ENCODE measurements around the gene CHRNA10. TPM values are rescaled to one million over a fixed set of nuclear protein-coding genes. Genes with fewer than 3 reads are reported as not detected.
A peak's percentile ranks its signal among the peaks of the same experiment; 100 is the strongest.

Gene CHRNA10
- total RNA-seq, 3 donors from 2014 or later, result 1.1 to 1.5 (median 1.4) TPM

GRCh38 chr11:3703383-3703782, 32.2 kb upstream of the CHRNA10 start:
- ATAC-seq, result no peak
- Histone ChIP-seq H3K36me3 (ENCODE audit: low read depth) (peaks cover 14% of the 10 kb centered on the region), H3K4me1 (ENCODE audit: low read depth) (no peaks in the 10 kb centered on the region), H3K4me3 (no peak overlapping the region), H3K9me3 (no peaks in the 10 kb centered on the region)
- intact Hi-C loops (cut with DNase I, micrococcal nuclease), result no loop called here
- no peak for TF ChIP-seq CTCF (IDR thresholded peaks at IDR 0.05)
- no peak for DNase-seq

GRCh38 chr11:3700910-3701309, 29.7 kb upstream of the CHRNA10 start:
- intact Hi-C loops (cut with DNase I, micrococcal nuclease), result no loop called here
- Histone ChIP-seq H3K4me1 (ENCODE audit: low read depth) (no peaks in the 10 kb centered on the region), H3K4me3 (no peak overlapping the region), H3K36me3 (ENCODE audit: low read depth) (peaks cover 20% of the 10 kb centered on the region), H3K9me3 (no peaks in the 10 kb centered on the region)
- DNase-seq (no peak), ATAC-seq (no peak)
- no peak for TF ChIP-seq CTCF (IDR thresholded peaks at IDR 0.05)

GRCh38 chr11:3700410-3700809, 29.2 kb upstream of the CHRNA10 start:
- Histone ChIP-seq H3K4me3 (no peak overlapping the region), H3K36me3 (ENCODE audit: low read depth) (peaks cover 20% of the 10 kb centered on the region), H3K4me1 (ENCODE audit: low read depth) (no peaks in the 10 kb centered on the region), H3K9me3 (no peaks in the 10 kb centered on the region)
- ATAC-seq (no peak), DNase-seq (no peak)
- TF ChIP-seq CTCF (IDR thresholded peaks at IDR 0.05), result no peak
- intact Hi-C loops (cut with DNase I, micrococcal nuclease), result no loop called here

GRCh38 chr11:3686751-3687150, 15.6 kb upstream of the CHRNA10 start:
- H3K4me1 ChIP-seq (ENCODE audit: low read depth), result no peaks in the 10 kb centered on the region
- no peak for TF ChIP-seq CTCF (IDR thresholded peaks at IDR 0.05)
- H3K9me3 ChIP-seq, result no peaks in the 10 kb centered on the region
- H3K36me3 ChIP-seq (ENCODE audit: low read depth), result peaks cover 12% of the 10 kb centered on the region
- ATAC-seq (no peak), DNase-seq (no peak)
- no peak overlapping the region for H3K4me3 ChIP-seq
- intact Hi-C loops (cut with DNase I, micrococcal nuclease), result no loop called here

- peak; percentile 28 for ATAC-seq
- no peaks in the 10 kb centered on the region for H3K4me1 ChIP-seq (ENCODE audit: low read depth)
- peaks cover 12% of the 10 kb centered on the region for H3K36me3 ChIP-seq (ENCODE audit: low read depth)
- intact Hi-C loops (cut with DNase I, micrococcal nuclease), result no loop called here
- no peaks in the 10 kb centered on the region for H3K9me3 ChIP-seq
- DNase-seq, result no peak
- H3K4me3 ChIP-seq, result no peak overlapping the region
- TF ChIP-seq CTCF (IDR thresholded peaks at IDR 0.05), result no peak
These were observed 14.7 kb upstream of the CHRNA10 start for GRCh38 chr11:3685923-3686322.

GRCh38 chr11:3684819-3685172, 13.6 kb upstream of the CHRNA10 start:
- intact Hi-C loops (cut with DNase I, micrococcal nuclease), result no loop called here
- Histone ChIP-seq H3K9me3 (no peaks in the 10 kb centered on the region), H3K36me3 (ENCODE audit: low read depth) (peaks cover 12% of the 10 kb centered on the region), H3K4me1 (ENCODE audit: low read depth) (no peaks in the 10 kb centered on the region), H3K4me3 (no peak overlapping the region)
- DNase-seq (no peak), ATAC-seq (peak; percentile 27)
- no peak for TF ChIP-seq CTCF (IDR thresholded peaks at IDR 0.05)

Measured in mucosa of descending colon (tissue), 3 donors.